Measurements from ENCODE around the gene OVOL2. TPM values are rescaled to one million over a fixed set of nuclear protein-coding genes. Genes with fewer than 3 reads are reported as not detected.

The OVOL2 gene
- polyA plus RNA-seq, 1 of the 3 experiments (the other 2 are of a cell fraction) = not detected

DNA sequence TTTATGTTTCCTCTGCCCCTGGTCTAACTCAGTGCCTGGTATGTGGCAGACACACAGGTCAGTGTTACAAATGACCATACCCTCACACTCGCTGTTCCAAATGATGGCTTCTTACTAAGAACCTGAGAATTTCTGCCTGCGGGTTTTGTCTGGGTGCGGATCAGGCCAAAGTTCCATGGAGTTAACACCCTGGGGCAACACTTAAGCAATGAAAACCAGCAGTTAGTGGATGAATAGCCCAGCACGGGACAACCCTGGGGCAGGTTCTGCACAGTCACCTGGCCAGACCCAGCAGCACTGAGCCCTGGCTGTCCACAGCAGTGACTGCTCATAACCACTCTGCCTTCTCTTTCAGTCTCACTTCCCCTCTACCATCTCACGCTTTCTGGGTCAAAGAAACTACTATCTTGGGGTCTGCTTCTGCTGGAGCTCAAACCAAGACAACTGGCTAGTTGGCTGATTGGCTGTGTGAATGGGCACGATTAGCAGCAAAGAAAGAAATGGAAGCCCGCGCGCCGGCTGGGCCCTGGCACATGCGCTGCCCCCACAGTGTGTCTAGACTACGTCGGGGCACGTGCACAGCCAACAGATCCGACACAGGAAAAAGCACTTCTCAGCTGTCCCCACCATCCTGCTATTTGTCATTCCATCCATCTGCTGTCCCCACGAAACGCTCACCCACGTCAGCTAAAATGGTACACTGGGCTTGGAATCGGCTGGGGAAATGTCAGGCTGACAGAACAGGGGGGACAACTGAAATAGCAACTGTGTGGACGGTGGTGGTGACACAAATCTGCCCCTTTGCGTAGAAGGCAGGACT is 52.3 kb downstream of the OVOL2 start:
- no peak overlapping the region for H3K9ac ChIP-seq
- H3K4me1 ChIP-seq (ENCODE audit: control insufficient read depth in 1 of 2, insufficient read depth in 2 of 2, low read depth in 1 of 2, low read length in 1 of 2) = peaks cover 0 to 9% of the 10 kb centered on the region in 2 experiments; a peak in 1 of 4 replicates
- WGBS (ENCODE audit: low lambda C conversion rate) = 83% methylated on average over 21 of the region's 21 CpGs
- ChIA-PET CTCF (interaction anchor here (0.6 to 4.9 kb wide), 3 partner anchors 9 to 69 kb away, joined by 3 to 19 read pairs (median 3); no protein-coding TSS in a partner anchor), POLR2A (no interaction called here)
- H3K27me3 ChIP-seq (ENCODE audit: insufficient read depth) = no peaks in the 10 kb centered on the region
- no peaks in the 10 kb centered on the region for H3K79me2 ChIP-seq (ENCODE audit: insufficient read depth)
- H2AFZ ChIP-seq (ENCODE audit: low read depth) = no peak overlapping the region
- H3K4me2 ChIP-seq = no peak overlapping the region
- TF ChIP-seq SIN3A (IDR thresholded peaks at IDR 0.05; ENCODE audit: borderline replicate concordance, low read depth, low read length) = no peak
- TF ChIP-seq, protein P1, sequence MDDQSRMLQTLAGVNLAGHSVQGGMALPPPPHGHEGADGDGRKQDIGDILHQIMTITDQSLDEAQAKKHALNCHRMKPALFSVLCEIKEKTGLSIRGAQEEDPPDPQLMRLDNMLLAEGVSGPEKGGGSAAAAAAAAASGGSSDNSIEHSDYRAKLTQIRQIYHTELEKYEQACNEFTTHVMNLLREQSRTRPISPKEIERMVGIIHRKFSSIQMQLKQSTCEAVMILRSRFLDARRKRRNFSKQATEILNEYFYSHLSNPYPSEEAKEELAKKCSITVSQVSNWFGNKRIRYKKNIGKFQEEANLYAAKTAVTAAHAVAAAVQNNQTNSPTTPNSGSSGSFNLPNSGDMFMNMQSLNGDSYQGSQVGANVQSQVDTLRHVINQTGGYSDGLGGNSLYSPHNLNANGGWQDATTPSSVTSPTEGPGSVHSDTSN (IDR thresholded peaks at IDR 0.05) = no peak
- no peak for TF ChIP-seq RAD21 (IDR thresholded peaks at IDR 0.05; ENCODE audit: low read length)
- no peaks in the 10 kb centered on the region for H3K36me3 ChIP-seq (replicated peaks in 1 of 2; ENCODE audit: control insufficient read depth in 1 of 2, insufficient read depth in 2 of 2, low read length in 1 of 2)
- no peaks in the 10 kb centered on the region for H4K20me1 ChIP-seq (ENCODE audit: insufficient read depth)
- no peaks in the 10 kb centered on the region for H3K9me3 ChIP-seq
- H3K27ac ChIP-seq (ENCODE audit: low read depth in 2 of 2, low read length in 1 of 2) = no peak overlapping the region
- no peaks in the 10 kb centered on the region for H3F3A ChIP-seq (replicated peaks; ENCODE audit: insufficient read depth)
- no peak for DNase-seq
- H3K9me2 ChIP-seq = no peaks in the 10 kb centered on the region
- H3K4me3 ChIP-seq (ENCODE audit: low read depth in 2 of 2, low read length in 1 of 2) = no peak overlapping the region

DNA sequence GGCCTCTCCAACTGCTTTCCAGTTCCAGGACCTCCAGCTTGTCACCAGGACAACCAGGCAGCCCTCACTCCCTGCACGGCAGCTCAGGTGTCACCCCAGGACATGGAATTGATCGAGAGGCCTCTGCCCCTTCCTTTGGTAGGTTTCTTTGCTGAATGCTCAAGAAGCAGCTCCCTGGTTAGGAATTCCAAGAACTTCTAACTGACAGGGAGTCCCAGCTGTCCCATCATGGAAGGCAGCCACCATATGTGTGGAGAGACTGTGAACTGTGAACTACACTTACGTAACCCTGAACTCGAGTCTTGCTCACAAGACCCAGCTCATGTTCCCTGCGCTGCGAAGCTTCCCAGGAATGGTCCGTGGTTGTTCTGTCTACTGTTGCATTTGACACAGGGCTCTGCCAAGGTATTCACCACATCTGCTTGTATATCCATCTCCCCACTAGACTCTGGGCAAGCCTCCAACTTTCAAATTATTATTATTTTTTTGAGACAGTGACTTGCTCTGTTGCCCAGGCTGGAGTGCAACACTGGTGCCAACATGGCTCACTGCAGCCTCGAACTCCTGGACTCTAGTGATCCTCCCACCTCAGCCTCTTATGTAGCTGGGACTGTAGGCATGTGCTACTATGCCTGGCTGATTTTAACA is 53.2 kb downstream of the OVOL2 start:
- Histone ChIP-seq H3K79me2 (ENCODE audit: insufficient read depth) (no peaks in the 10 kb centered on the region), H3K4me3 (ENCODE audit: low read depth in 2 of 2, low read length in 1 of 2) (no peak overlapping the region), H3K36me3 (replicated peaks in 1 of 2; ENCODE audit: control insufficient read depth in 1 of 2, insufficient read depth in 2 of 2, low read length in 1 of 2) (no peaks in the 10 kb centered on the region), H3K9ac (no peak overlapping the region), H2AFZ (ENCODE audit: low read depth) (no peak overlapping the region), H3K27me3 (ENCODE audit: insufficient read depth) (no peaks in the 10 kb centered on the region), H3K27ac (ENCODE audit: low read depth in 2 of 2, low read length in 1 of 2) (no peak overlapping the region), H4K20me1 (ENCODE audit: insufficient read depth) (no peaks in the 10 kb centered on the region), H3K9me2 (no peaks in the 10 kb centered on the region), H3K4me2 (no peak overlapping the region), H3F3A (replicated peaks; ENCODE audit: insufficient read depth) (no peaks in the 10 kb centered on the region), H3K9me3 (no peaks in the 10 kb centered on the region), H3K4me1 (ENCODE audit: control insufficient read depth in 1 of 2, insufficient read depth in 2 of 2, low read depth in 1 of 2, low read length in 1 of 2) (peaks cover 0 to 9% of the 10 kb centered on the region in 2 experiments; a peak in 1 of 4 replicates)
- ChIA-PET CTCF (interaction anchor here (1.1 to 4.9 kb wide), 2 partner anchors 9 to 468 kb away, joined by 4 to 19 read pairs; no protein-coding TSS in a partner anchor), POLR2A (no interaction called here)
- WGBS (ENCODE audit: low lambda C conversion rate) = 72% methylated on average over 8 of the region's 8 CpGs
- no peak for DNase-seq
- TF ChIP-seq FOXJ3 (CRISPR knock-in tag; IDR thresholded peaks at IDR 0.05) (no peak), SMC3 (IDR thresholded peaks at IDR 0.05; ENCODE audit: low read depth, low read length) (no peak), GATA2 (CRISPR knock-in tag; IDR thresholded peaks at IDR 0.05) (no peak), POLR2AphosphoS5 (IDR thresholded peaks at IDR 0.05; ENCODE audit: low read depth, low read length) (no peak), YY1 (IDR thresholded peaks at IDR 0.05; ENCODE audit: low read depth) (no peak), ELF1 (IDR thresholded peaks at IDR 0.05) (no peak), MXI1 (IDR thresholded peaks at IDR 0.05; ENCODE audit: low read depth, low read length) (no peak), SIN3A (IDR thresholded peaks at IDR 0.05; ENCODE audit: borderline replicate concordance, low read depth, low read length) (no peak)
- TF ChIP-seq, protein P2, sequence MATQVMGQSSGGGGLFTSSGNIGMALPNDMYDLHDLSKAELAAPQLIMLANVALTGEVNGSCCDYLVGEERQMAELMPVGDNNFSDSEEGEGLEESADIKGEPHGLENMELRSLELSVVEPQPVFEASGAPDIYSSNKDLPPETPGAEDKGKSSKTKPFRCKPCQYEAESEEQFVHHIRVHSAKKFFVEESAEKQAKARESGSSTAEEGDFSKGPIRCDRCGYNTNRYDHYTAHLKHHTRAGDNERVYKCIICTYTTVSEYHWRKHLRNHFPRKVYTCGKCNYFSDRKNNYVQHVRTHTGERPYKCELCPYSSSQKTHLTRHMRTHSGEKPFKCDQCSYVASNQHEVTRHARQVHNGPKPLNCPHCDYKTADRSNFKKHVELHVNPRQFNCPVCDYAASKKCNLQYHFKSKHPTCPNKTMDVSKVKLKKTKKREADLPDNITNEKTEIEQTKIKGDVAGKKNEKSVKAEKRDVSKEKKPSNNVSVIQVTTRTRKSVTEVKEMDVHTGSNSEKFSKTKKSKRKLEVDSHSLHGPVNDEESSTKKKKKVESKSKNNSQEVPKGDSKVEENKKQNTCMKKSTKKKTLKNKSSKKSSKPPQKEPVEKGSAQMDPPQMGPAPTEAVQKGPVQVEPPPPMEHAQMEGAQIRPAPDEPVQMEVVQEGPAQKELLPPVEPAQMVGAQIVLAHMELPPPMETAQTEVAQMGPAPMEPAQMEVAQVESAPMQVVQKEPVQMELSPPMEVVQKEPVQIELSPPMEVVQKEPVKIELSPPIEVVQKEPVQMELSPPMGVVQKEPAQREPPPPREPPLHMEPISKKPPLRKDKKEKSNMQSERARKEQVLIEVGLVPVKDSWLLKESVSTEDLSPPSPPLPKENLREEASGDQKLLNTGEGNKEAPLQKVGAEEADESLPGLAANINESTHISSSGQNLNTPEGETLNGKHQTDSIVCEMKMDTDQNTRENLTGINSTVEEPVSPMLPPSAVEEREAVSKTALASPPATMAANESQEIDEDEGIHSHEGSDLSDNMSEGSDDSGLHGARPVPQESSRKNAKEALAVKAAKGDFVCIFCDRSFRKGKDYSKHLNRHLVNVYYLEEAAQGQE (IDR thresholded peaks at IDR 0.05; ENCODE audit: low read depth, low read length) = no peak
- TF ChIP-seq, protein P3, sequence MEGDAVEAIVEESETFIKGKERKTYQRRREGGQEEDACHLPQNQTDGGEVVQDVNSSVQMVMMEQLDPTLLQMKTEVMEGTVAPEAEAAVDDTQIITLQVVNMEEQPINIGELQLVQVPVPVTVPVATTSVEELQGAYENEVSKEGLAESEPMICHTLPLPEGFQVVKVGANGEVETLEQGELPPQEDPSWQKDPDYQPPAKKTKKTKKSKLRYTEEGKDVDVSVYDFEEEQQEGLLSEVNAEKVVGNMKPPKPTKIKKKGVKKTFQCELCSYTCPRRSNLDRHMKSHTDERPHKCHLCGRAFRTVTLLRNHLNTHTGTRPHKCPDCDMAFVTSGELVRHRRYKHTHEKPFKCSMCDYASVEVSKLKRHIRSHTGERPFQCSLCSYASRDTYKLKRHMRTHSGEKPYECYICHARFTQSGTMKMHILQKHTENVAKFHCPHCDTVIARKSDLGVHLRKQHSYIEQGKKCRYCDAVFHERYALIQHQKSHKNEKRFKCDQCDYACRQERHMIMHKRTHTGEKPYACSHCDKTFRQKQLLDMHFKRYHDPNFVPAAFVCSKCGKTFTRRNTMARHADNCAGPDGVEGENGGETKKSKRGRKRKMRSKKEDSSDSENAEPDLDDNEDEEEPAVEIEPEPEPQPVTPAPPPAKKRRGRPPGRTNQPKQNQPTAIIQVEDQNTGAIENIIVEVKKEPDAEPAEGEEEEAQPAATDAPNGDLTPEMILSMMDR (IDR thresholded peaks at IDR 0.05) = no peak
